Gastrocnemius medialis (tissue), 4 donors: ENCODE data around the gene SMAD6.

Experiments used
- POLR2A ChIP-seq, 2 donors: fragments of 450-650 bp; IDR thresholded peaks; one replicate each; pipeline ENCODE4 v1.6.1; 2017; ENCODE audit warnings: antibody characterized with exemption in 2 of 2, mild to moderate bottlenecking in 2 of 2, moderate library complexity in 2 of 2
- TF ChIP-seq, protein P1 (sequence below), 5 experiments: fragments of 450-650 bp in 3 of 5; fragments of 200-600 bp in 2 of 5; sonication (generic) in 2 of 5; IDR thresholded peaks in 4 of 5; conservative IDR thresholded peaks in 1 of 5; 1 replicate in 4 of 5; 2 replicates in 1 of 5; pipeline ENCODE4 v1.5.1; 2016 to 2019; ENCODE audit warnings: antibody characterized with exemption in 5 of 5, mild to moderate bottlenecking in 3 of 5, moderate library complexity in 3 of 5

GRCh38 chr15:66704019-66704802 is 2.2 kb downstream of the SMAD6 start:
- TF ChIP-seq, protein P1, sequence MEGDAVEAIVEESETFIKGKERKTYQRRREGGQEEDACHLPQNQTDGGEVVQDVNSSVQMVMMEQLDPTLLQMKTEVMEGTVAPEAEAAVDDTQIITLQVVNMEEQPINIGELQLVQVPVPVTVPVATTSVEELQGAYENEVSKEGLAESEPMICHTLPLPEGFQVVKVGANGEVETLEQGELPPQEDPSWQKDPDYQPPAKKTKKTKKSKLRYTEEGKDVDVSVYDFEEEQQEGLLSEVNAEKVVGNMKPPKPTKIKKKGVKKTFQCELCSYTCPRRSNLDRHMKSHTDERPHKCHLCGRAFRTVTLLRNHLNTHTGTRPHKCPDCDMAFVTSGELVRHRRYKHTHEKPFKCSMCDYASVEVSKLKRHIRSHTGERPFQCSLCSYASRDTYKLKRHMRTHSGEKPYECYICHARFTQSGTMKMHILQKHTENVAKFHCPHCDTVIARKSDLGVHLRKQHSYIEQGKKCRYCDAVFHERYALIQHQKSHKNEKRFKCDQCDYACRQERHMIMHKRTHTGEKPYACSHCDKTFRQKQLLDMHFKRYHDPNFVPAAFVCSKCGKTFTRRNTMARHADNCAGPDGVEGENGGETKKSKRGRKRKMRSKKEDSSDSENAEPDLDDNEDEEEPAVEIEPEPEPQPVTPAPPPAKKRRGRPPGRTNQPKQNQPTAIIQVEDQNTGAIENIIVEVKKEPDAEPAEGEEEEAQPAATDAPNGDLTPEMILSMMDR (IDR thresholded peaks at IDR 0.05 in 4 of 5, conservative IDR thresholded peaks at IDR 0.05 in 1 of 5), result no peak
- no peak for TF ChIP-seq POLR2A (IDR thresholded peaks at IDR 0.05)
